Body of pancreas (tissue), 4 donors: Measurements from ENCODE around the gene NACC1. TPM values are rescaled to one million over a fixed set of nuclear protein-coding genes. Genes with fewer than 3 reads are reported as not detected.

ENCODE experiments used
- ATAC-seq: fragments of 150-250 bp; one replicate; pipeline ENCODE4 v1.9.1; 2016
- DNase-seq, 4 donors: peaks; one replicate each; pipeline ENCODE4 v3.0.0-alpha.2; 2019
- H3K27ac ChIP-seq, 4 donors: fragments of 200-600 bp; sonication (generic); 1 replicate in 3 of 4; 2 replicates in 1 of 4; pipeline versions ENCODE4 v1.5.1 to v1.6.1; 2016 to 2019; ENCODE audit warnings: mild to moderate bottlenecking in 1 of 4, mixed read lengths in 1 of 4, moderate library complexity in 1 of 4
- H3K27me3 ChIP-seq, 2 donors: fragments of 200-600 bp; sonication (generic); one replicate each; pipeline ENCODE4 v1.6.0; 2016; ENCODE audit warnings: mild to moderate bottlenecking in 1 of 2
- H3K36me3 ChIP-seq, 2 donors: fragments of 200-600 bp; sonication (generic); replicated peaks in 1 of 2; 2 replicates each; pipeline ENCODE4 v1.5.1; 2016; ENCODE audit warnings: low read depth in 2 of 2; ENCODE audit not compliant: insufficient read depth in 1 of 2
- H3K4me1 ChIP-seq: fragments of 200-600 bp; sonication (generic); one replicate; pipeline ENCODE4 v1.6.0; 2016
- H3K4me3 ChIP-seq, 2 donors: fragments of 200-600 bp; sonication (generic); 1 replicate in 1 of 2; 2 replicates in 1 of 2; pipeline ENCODE4 v1.5.1; 2016 to 2019
- H3K9me3 ChIP-seq, 3 donors: fragments of 200-600 bp; sonication (generic); 1 replicate in 2 of 3; 2 replicates in 1 of 3; pipeline ENCODE4 v1.5.1; 2016
- CTCF ChIP-seq, 7 experiments: fragments of 450-650 bp in 4 of 7; fragments of 200-600 bp in 3 of 7; sonication (generic) in 3 of 7; IDR thresholded peaks; one replicate each; pipeline ENCODE4 v1.5.1; 2016 to 2019; ENCODE audit warnings: antibody characterized with exemption in 7 of 7
- POLR2A ChIP-seq, 3 donors: fragments of 450-650 bp; IDR thresholded peaks; one replicate each; pipeline ENCODE4 v1.6.1; 2016; ENCODE audit warnings: antibody characterized with exemption in 3 of 3, mild to moderate bottlenecking in 2 of 3
- WGBS, 2 donors: methylation state at CpG; one replicate each; pipeline ENCODE4 v1.1.5; 2017; 5-methylcytosine and 5-hydroxymethylcytosine counted together
- intact Hi-C: fragments of 100-400 bp; cut with DNase I; formaldehyde crosslinking; loops from one replicate; pipeline ENCODE4 v1.15.1; 2023
- total RNA-seq, 2 donors: library from RNA; depleted of rRNA; stranded (reverse); fragments of >200 nt; gene quantifications; one replicate each; pipeline ENCODE4 v1.1.0, GENCODE V29; 2016

The NACC1 gene
- total RNA-seq, 2 donors from 2014 or later = 6.0 to 15.5 TPM

GRCh38 chr19:13082192-13083007 lies 35.7 kb upstream of the NACC1 start:
- Histone ChIP-seq H3K4me1 (peaks cover 8% of the 10 kb centered on the region), H3K27me3 (no peaks in the 10 kb centered on the region), H3K36me3 (no peaks in the 10 kb centered on the region), H3K27ac (peak overlapping the region in 2 of 4 donors; percentile 29 to 52), H3K4me3 (no peak overlapping the region), H3K9me3 (no peaks in the 10 kb centered on the region)
- peak in 1 of 7 experiments; percentile 13 for TF ChIP-seq CTCF (IDR thresholded peaks at IDR 0.05)
- TF ChIP-seq POLR2A (IDR thresholded peaks at IDR 0.05) = no peak
- DNase-seq (peak in 2 of 4 donors; percentile 26 to 53), ATAC-seq (peak; percentile 56)
- intact Hi-C loops = no loop called here
- 54 to 69% methylated on average over 13 to 14 of the region's 14 CpGs for WGBS, 2 donors

DNA sequence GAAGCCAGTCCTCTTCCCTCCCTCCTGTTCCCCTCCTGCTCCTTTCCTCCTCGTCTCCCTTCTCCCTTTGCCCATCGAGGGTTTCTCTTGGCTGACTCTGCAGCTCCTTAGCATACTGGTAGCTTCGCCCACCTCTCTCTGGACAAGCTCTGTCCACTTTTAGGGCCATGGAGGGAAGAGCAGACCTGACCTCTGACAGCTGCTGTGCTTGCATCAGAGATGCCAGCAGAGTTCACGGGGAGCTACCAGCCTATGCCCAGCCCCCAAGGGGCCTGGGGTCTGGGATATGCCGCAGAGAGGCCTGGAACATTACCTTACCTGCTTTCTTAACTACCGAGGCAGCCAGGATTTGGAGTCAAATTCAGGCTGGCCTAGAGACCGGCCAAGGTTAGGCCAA lies 35.1 kb upstream of the NACC1 start:
- no peaks in the 10 kb centered on the region for H3K36me3 ChIP-seq

DNA sequence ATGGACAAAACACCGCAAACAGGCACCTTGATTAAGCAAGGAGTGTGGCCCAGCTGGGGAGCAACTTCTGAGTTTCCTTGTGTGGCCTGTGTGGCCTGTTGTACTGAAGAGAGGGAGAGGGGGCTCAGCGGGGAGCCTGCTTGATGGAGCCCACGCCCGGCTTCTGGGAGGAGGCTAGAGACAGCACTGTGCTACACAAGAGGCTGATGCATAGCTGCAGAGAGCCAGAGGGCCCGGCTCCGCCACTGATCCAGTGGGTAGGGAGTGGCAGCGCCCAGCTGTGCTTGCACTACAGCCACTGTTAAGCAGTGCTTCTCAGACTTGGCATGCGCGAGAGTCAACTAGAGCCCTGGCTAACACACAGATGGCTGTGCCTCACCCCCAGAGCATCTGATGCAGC lies 34.4 kb upstream of the NACC1 start:
- DNase-seq (no peak), ATAC-seq (no peak)
- Histone ChIP-seq H3K27ac (no peak overlapping the region), H3K36me3 (no peaks in the 10 kb centered on the region), H3K4me3 (no peak overlapping the region), H3K4me1 (peaks cover 8% of the 10 kb centered on the region), H3K27me3 (no peaks in the 10 kb centered on the region), H3K9me3 (no peaks in the 10 kb centered on the region)
- 73 to 85% methylated on average over 3 to 9 of the region's 9 CpGs for WGBS, 2 donors
- intact Hi-C loops = no loop called here
- TF ChIP-seq POLR2A (IDR thresholded peaks at IDR 0.05) = no peak
- TF ChIP-seq CTCF (IDR thresholded peaks at IDR 0.05) = no peak

More for the DNA sequence above, 35.1 kb upstream of the NACC1 start:
- Histone ChIP-seq H3K4me1 (peaks cover 8% of the 10 kb centered on the region), H3K27ac (peak overlapping the region in 2 of 4 donors; percentile 29 to 52), H3K4me3 (no peak overlapping the region), H3K9me3 (no peaks in the 10 kb centered on the region), H3K27me3 (no peaks in the 10 kb centered on the region)
- no peak for DNase-seq
- WGBS, 2 donors = 71 to 72% methylated on average over 5 to 7 of the region's 7 CpGs
- no peak for ATAC-seq
- TF ChIP-seq POLR2A (IDR thresholded peaks at IDR 0.05) (no peak), CTCF (IDR thresholded peaks at IDR 0.05) (no peak)
- intact Hi-C loops = no loop called here

GRCh38 chr19:13085666-13086065 lies 32.4 kb upstream of the NACC1 start:
- Histone ChIP-seq H3K4me1 (peaks cover 8% of the 10 kb centered on the region), H3K4me3 (no peak overlapping the region), H3K27ac (no peak overlapping the region), H3K27me3 (no peaks in the 10 kb centered on the region), H3K9me3 (no peaks in the 10 kb centered on the region), H3K36me3 (no peaks in the 10 kb centered on the region)
- no peak for ATAC-seq
- DNase-seq = no peak
- 55 to 60% methylated on average over 7 of the region's 7 CpGs for WGBS, 2 donors
- intact Hi-C loops = no loop called here
- TF ChIP-seq CTCF (IDR thresholded peaks at IDR 0.05) (no peak), POLR2A (IDR thresholded peaks at IDR 0.05) (no peak)

GRCh38 chr19:13086341-13086740 lies 31.7 kb upstream of the NACC1 start:
- peaks cover 8% of the 10 kb centered on the region for H3K4me1 ChIP-seq
- TF ChIP-seq POLR2A (IDR thresholded peaks at IDR 0.05) (no peak), CTCF (IDR thresholded peaks at IDR 0.05) (no peak)
- no peak for DNase-seq
- no peaks in the 10 kb centered on the region for H3K9me3 ChIP-seq
- H3K27ac ChIP-seq = no peak overlapping the region
- no peaks in the 10 kb centered on the region for H3K27me3 ChIP-seq
- ATAC-seq = no peak
- H3K36me3 ChIP-seq = no peaks in the 10 kb centered on the region
- intact Hi-C loops = no loop called here
- no peak overlapping the region for H3K4me3 ChIP-seq
- WGBS, 2 donors = 100% methylated on average over 2 of the region's 2 CpGs; no CpG with 5 or more reads in 1 of the 2 donors
